ENCODE results near the gene LEMD2. TPM values are rescaled to one million over a fixed set of nuclear protein-coding genes. Genes with fewer than 3 reads are reported as not detected.
A peak's percentile ranks its signal among the peaks of the same experiment; 100 is the strongest.

Gene LEMD2
- total RNA-seq, 1 experiment from 2014 or later, result 65.1 TPM

DNA sequence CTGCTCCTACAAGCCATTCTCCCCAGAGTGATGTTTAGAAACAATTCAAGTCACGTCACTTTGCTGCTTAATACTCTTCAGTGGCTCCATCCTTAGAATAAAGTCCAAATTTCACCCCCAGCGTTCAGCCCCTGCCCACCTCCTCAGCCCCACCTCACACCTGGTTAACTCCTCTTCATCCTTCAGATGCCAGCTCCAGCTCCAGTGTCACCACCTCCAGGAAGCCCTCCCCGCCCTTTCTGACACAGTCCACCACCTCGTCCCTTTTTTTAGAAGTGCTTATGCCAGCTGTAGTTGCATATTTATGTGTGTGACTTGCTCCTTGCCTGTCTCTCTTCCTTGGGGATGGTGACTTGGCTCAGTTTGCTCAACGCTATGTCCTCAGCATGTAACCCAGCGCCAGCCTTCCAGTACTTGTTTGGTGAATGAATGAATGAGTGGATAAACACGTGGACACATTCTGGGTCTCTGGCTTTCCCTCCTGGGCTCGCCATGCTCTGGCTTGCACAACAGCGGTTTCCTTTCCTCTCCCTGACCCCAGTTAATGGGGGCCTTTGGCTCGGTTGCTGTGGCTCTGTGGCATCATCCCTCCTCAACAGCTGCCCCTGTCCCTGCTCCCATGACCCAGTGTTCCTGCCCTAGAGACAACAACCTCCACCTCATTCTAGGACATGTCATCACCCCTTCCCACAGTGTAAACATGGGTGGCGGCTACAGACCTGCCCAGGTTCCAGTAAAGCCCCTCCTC, 38.5 kb downstream of the LEMD2 start:
- in situ Hi-C loops (cut with HindIII; ENCODE audit: low sequenced_read_pairs), result no loop called here
- no peak for DNase-seq (ENCODE audit: low spot score)

DNA sequence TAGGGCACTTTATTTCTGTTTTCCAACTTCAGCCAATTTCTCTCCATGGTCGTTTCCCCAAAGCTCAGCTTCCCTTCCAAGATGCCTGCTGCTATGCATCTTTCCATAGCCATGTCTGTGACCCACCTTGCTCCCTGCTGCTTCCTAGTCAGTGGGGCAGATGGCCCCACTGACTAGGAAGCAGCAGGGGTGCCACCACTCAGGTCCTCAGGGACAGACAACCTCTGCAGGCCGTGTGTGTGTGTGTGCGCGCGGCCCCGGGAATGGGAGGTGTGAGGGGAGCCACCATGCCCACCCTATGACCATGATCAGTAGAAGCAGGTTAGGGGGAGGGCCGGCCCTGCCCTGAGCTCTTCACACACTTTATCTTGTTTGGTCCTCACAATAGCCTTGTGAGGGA, 39.5 kb downstream of the LEMD2 start:
- no peak for DNase-seq (ENCODE audit: low spot score)
- in situ Hi-C loops (cut with HindIII; ENCODE audit: low sequenced_read_pairs), result no loop called here

DNA sequence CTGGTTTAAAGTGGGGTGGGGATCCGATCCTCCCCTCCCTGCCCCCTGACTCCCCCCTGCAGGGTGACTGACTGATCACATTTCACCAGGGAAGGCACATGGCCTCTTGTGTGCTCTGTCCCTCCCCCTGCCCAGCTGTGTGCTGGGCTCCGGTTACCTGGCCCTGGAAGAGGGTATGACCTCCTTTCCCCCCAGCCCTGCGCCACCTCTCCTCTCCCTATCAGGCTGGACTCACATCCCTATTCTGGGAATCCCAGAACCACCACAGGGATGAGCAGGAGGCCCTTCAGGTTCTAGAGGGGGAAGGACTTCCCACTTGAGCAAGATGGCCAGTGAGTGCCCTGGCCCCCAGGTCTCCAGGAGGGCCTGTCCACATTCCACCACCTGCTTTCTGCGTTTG, 40.1 kb downstream of the LEMD2 start:
- DNase-seq (ENCODE audit: low spot score), result no peak
- in situ Hi-C loops (cut with HindIII; ENCODE audit: low sequenced_read_pairs), result no loop called here

DNA sequence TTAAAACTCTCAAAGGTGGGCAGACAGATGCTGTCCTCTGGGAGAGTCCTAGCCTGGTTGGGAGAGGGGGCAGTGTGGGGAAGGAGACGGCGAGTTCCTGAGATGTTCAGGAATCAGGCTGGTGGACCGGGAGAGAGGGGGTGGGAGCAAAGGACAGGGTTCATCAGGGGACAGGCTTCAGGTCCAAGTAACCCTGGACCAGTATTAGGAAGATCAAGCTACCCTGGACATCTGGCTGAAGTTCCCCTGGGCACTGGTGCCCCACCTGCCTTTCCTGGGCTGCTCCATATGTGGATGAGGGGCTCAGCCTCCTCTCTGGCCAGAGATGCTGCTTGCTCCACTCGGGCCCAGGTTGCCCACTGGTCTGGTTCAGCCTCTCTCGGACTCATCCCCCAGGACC, 41.1 kb downstream of the LEMD2 start:
- in situ Hi-C loops (cut with HindIII; ENCODE audit: low sequenced_read_pairs), result no loop called here
- DNase-seq (ENCODE audit: low spot score), result no peak

DNA sequence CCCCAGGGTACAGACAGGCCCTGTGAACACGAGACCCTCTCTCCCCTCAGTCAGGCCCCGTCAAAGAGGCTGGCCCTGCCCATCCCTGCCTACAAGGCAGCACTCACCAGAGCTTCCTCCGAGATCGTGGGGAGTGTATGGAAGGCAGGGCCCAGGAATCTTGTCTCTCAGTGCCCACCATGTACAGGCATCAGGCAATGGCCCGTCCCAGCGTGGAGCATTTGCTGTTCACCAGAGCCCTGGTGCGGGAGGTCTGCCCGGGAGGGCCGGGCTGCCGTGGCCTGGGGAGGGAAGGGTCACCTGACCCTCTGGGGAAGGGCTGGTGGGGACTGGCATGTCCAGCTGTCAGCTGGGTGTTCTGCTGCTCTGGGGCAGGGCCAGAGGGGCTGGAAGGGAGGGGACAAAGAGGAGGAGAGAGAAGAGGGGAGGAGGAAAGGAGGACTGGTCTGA, 42.3 kb downstream of the LEMD2 start, which contains the start of gene IP6K3:
IP6K3 (minus strand) TSS at position 255 of the 450 bp plus-strand sequence. CDS start 11,429 bp downstream, outside the sequence.
- in situ Hi-C loops (cut with HindIII; ENCODE audit: low sequenced_read_pairs), result no loop called here
- no peak for DNase-seq (ENCODE audit: low spot score)

DNA sequence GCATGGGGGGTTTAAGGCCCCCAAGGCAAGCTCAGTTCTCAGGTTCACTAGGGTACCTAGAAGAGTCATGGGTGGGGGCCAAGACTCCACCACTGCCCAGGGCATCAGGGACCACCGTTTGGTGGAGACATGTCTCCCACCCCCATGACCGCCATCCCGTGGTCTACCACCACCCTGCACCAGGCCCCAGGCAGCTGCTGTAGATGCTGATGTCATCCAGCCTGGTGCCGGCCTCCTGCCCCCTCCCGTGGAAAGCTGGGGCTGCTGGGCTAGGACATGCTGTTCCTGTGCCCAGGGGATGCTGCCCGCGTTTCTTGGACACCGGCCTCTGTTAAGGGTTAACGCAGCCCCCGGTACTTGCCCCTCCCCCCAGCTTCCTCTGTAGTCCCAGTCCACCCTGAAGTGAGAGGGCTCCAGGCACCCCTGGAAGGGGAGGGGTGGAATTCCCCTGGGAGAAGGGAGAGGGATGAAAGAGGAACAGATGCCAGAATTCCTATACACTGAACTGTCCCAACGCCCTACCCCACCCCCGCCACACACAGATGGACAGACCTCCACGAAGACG, 42.8 kb downstream of the LEMD2 start:
- DNase-seq (ENCODE audit: low spot score), result no peak
- in situ Hi-C loops (cut with HindIII; ENCODE audit: low sequenced_read_pairs), result no loop called here

DNA sequence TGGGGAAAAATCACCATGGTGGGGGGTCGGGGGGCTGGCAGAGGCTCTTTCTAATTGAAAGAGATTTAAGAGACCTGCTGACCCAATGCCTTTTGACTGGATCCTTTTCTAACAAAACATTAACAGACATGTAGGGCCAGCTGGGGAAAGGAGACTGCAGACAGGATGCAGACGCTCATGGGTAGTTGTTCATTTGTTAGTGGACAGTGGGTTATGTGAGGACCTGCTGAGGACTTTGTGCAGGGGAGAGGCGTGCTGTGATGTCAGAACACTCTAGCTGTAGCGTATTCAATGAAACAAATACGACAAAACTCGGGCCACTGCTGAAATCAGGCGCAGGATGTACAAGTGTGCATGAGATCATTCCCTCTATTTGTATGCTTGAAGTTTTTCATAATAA, 43.4 kb downstream of the LEMD2 start:
- DNase-seq (ENCODE audit: low spot score), result no peak
- in situ Hi-C loops (cut with HindIII; ENCODE audit: low sequenced_read_pairs), result no loop called here

DNA sequence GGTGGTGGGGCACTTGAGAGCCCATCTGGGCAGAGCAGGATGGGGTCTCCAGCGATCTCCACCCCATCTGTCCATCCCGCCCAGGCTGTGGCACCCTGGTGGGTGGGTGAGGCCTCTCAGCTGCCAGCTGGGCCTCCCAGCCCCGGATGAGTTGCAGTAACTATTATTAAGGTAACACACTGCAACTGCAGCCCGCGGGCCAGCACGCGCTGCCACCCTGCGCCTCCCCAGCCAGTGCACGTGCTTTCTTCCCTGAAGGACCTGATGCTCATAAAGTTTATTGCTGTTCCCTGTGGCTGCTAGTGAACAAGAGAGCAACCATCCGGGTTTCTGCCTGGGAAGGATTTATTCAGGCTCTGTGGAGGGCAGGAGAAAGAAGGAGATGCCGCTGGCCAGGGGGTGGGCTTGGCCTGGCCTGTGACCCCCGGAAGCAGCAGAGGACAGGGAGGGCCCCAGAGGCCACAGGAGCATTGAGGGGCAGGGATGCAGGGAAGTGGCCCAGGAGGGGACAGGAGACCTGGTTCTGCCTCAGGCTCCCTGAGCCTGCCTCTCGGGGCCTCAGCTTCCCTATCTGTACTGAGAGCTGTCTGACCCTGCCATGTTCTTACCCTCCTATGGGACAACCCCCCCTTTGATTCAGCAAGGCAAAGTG, 43.9 kb downstream of the LEMD2 start:
- DNase-seq (ENCODE audit: low spot score), result no peak
- in situ Hi-C loops (cut with HindIII; ENCODE audit: low sequenced_read_pairs), result no loop called here

DNA sequence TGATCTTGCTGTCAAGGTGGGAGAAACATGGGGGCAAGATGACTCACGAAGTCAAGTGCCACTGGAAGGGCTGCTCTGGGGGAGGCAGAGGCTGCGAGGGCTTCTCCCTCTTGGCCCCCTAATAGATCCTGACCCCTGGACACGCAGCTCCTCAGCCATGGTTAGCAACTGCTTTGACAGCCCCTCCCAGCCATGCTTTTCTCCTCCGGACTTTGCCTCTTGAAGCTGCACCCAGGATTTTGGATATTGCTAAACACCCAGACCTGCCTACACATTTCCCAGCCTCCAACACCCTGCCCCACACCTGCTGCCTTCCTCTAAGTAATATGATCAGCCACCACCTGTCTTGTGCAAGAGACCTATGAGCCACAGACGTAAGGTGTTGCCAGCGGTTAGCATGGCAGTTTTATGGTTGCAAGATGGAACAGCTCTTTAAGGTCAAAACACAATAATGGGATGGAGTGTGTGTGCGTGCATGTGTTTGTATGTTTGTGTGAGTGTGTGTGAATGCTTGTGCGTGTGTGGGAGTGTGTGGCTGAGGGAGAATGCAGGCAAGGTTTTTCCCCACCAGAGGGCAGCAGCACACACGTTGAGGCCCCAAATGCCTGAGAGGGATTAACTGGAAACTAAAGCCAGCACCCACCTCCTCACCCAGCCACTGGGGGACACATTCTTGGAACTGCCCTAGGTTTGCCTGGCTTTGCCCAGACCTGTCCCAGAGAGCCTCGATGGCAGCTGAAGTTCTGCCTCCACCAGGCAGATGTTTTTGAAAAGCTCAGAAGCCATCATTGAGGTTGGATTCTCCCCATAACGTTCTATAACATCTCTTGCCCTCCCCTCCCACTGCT, 44.7 kb downstream of the LEMD2 start:
- in situ Hi-C loops (cut with HindIII; ENCODE audit: low sequenced_read_pairs), result no loop called here
- DNase-seq (ENCODE audit: low spot score), result peak; percentile 86

DNA sequence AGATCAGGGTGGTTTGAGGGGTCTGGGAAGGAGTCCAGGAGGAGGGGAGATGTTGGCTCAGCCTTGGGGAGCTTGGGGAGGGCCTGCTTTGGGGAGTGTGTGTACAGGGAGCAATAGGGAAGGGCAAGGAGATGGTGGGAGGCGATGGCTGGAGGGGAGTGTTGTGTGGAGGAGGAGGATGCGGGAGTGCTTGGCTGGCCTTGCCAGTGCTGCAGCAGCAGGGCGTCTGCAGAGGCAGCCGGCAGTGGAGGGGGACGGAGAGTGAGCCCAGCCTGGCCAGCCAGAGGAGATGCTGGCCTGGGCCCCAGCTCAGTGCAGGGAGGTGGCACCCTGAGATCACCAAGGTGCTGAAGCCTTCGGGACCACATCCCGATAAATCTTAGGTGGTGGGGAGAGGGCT, 46.1 kb downstream of the LEMD2 start:
- DNase-seq (ENCODE audit: low spot score), result peak; percentile 77
- in situ Hi-C loops (cut with HindIII; ENCODE audit: low sequenced_read_pairs), result no loop called here

DNA sequence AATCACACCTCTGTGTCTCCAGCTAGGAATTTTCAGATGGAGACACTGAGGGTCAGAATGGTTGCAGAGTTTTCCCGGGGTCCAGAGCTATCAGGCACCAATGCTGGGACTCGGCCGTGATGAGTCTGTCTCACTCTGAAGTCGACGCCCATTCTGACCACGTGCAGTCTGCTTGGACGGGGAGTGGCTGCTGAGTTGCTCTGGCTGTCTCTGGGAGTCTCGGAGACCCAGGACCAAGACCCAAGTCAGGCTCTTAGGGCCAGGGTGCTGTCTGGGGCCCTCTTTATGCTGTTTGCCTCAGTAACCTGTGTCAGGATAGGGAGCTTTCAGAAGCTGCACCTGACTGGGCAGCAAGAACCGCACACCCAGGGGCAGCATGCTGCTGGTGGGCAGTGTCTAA, 46.8 kb downstream of the LEMD2 start:
- in situ Hi-C loops (cut with HindIII; ENCODE audit: low sequenced_read_pairs), result no loop called here

DNA sequence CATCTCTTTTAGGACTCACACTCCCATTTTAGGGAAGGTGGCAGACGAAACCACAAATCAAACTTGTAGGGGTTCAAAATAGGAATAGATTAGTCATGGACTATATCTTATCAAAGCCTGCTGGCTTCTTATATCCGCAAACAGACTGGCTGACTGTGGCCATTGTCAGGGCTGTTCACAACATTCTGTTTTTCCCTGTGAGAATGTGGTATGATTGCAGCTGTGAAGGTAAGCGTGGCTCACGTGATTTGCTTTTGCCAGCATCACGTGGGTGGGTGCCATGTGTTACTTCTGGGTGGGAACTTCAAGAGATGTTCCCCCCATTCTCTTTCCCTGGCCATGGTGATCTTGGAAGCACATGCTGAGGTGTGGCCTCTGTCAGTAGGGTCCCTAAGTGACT, 48.1 kb downstream of the LEMD2 start:
- no peak for DNase-seq (ENCODE audit: low spot score)
- in situ Hi-C loops (cut with HindIII; ENCODE audit: low sequenced_read_pairs), result no loop called here

More for the DNA sequence above, 46.8 kb downstream of the LEMD2 start:
- no peak for DNase-seq (ENCODE audit: low spot score)

DNA sequence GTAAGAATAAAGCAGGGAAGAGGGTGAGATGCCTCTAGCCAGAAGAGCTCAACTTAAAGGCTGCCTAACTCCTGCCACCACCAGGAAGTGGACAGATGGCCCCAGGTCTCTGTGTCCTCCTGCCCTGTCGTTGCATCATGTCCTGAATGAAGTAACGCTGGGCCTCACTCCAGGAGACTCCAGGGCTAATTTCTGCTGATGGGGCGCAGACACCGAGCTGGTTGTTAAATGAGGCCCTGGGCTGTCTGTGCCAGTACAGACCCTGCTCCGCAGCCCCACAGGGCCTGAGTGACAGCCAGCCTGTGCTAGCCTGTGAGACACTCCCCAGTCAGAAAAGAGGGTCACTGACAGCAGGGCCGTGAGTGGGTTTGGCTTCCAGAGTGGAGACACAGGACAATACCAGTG, 48.7 kb downstream of the LEMD2 start:
- in situ Hi-C loops (cut with HindIII; ENCODE audit: low sequenced_read_pairs), result no loop called here

DNA sequence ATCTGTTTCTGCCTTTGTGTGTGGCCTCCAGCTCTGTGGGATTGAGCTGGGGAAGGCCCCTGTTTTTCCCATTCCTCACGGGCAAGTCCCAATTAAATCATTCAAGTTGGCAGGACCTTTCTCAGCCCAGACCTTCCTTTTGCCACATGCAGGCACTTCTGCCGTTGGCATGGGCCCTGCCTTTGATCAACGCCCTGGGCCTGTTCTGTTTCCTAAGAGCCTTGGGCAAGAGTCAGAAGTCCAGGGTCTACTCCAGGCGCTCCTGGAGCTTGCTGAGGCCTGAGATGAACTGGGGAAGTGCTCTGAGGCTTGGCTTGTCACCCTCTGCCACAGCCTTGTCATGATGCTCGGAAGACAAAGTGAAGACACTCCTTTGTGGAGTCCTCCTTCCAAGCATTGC, 49.4 kb downstream of the LEMD2 start:
- in situ Hi-C loops (cut with HindIII; ENCODE audit: low sequenced_read_pairs), result no loop called here
- no peak for DNase-seq (ENCODE audit: low spot score)

More for the DNA sequence above, 48.7 kb downstream of the LEMD2 start:
- DNase-seq (ENCODE audit: low spot score), result peak; percentile 98

DNA sequence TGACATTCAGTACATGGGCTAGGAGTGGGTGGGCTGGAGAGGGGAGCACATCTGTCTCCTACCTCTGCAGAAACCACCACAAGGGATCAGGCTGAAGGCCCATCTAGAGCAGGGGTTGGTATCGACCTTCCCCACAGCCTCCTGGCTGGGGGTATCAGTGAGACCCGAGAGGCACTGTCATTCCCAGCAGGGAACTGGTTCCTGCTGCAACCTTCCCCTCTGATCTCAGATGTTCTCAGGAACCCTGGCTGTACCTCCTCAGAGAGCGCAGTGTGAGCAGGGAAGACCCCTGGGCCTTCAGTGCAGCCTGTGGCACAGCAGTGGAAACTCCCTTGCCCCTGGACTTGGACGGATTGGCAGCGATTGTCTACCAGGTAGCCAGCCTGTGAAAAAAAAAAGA, 50.1 kb downstream of the LEMD2 start:
- in situ Hi-C loops (cut with HindIII; ENCODE audit: low sequenced_read_pairs), result no loop called here
- no peak for DNase-seq (ENCODE audit: low spot score)

DNA sequence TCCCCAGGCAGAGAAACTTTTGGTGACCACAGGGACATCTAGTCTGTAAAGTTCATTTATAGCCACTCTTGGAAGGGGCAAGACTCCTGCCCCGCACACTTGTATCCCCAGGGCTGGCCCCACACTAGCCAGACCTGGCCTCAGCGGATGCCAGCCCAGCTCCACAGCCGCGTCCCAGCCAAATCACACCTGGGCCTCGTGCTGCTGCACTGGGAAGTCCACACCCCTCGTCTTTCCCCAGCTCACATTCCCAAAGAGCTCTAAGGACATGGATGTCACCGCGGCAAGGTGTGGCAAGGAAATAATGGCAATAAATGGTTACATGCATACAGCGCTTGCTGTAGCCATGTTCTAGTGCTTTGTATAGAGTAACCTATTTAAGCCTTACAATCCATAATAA, 50.8 kb downstream of the LEMD2 start:
- in situ Hi-C loops (cut with HindIII; ENCODE audit: low sequenced_read_pairs), result no loop called here
- DNase-seq (ENCODE audit: low spot score), result no peak

DNA sequence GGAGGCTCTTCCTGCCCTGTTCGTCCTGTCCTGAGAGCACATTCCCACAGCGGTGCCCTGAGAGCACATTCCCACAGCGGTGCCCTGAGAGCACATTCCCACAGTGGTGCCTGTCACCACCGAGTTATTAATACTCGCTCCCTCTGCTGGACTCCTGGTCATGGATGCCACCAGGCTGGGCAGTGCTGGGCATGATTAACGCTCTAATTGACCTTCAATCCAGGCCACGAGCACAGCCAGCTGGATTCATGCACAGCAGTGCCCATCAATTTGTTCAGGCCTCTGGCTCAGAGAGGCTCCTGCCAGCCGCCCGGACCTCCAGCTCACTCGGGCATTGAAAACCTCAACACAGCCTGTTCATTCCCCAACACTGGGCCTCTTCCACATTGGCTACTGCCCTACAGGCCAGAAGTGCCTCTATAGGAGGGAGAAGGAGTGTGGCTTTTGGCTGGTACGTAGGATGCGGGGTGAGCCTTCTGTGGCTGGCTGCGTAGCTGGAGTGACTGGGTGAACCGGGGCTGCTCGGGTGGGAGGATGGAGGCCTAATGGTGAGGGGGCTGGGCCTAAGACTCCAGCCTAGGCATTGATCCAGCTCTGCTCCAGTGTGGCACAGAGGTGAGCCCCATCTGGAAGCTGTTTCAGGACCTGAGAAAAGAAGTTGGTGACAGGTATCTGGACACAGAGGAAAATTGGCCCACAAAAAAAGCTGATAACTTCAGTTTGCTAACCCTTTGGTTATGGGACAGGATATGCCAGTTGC, 51.5 kb downstream of the LEMD2 start:
- in situ Hi-C loops (cut with HindIII; ENCODE audit: low sequenced_read_pairs), result no loop called here
- peak; percentile 55 for DNase-seq (ENCODE audit: low spot score)

DNA sequence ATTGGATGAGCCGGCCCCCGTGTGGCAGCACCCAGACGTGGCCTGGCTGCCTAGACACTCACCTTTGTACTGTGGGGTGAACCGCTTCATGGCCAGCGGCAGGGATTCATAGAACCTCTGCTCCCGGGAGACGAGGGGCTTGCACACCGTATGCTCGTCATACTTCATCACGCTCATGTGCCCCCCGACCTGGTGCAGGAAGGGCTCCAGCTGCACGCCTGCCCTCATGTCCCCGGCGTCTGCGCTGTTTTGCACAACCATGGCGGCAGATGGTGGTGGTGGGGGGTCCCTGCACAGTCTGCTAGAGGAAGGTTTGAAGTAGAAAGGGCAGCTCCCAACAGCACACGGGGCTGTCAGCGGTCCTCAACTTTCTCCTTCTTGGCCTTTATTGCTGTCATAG, 53.7 kb downstream of the LEMD2 start:
- in situ Hi-C loops (cut with HindIII; ENCODE audit: low sequenced_read_pairs), result no loop called here

DNA sequence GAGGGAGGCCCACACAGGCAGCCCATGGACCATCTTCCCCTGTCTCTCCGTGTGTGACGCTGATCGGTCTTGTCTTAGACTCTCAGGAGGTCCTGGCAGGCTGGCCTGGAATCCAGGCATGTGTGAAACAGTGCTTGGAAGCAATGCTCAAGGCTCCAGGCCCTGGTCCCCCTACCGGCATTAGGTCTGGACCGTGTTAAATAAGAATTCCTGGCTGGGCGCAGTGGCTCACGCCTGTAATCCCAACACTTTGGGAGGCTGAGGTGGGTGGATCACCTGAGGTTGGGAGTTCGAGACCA, 55.3 kb downstream of the LEMD2 start:
- in situ Hi-C loops (cut with HindIII; ENCODE audit: low sequenced_read_pairs), result no loop called here
- DNase-seq (ENCODE audit: low spot score), result peak; percentile 61

More for the DNA sequence above, 53.7 kb downstream of the LEMD2 start:
- DNase-seq (ENCODE audit: low spot score), result no peak
